Cerebellar nuclear complex (tissue), 1 donor: Measurements from ENCODE around the gene PVALB.

ENCODE experiments used
- DNase-seq, 2 experiments: peaks; one replicate each; lab custom pipeline; 2025; lab: John Stamatoyannopoulos, UW

Gene PVALB

GRCh38 chr22:36816636-36817524 lies at the start of gene PVALB:
PVALB (minus strand) TSS chr22:36817035; CDS start chr22:36817005, 30 bp downstream.
- DNase-seq = no peak

GRCh38 chr22:36865346-36865745 lies 48.5 kb upstream of the PVALB start:
- DNase-seq = no peak

- DNase-seq = no peak
Observed at GRCh38 chr22:36864454-36865215, 47.8 kb upstream of the PVALB start.

GRCh38 chr22:36863979-36864378 lies 47.1 kb upstream of the PVALB start:
- no peak for DNase-seq

GRCh38 chr22:36863281-36863680 lies 46.4 kb upstream of the PVALB start:
- no peak for DNase-seq

- no peak for DNase-seq
Observed at GRCh38 chr22:36862251-36863242, 45.7 kb upstream of the PVALB start.

GRCh38 chr22:36860821-36861659 lies 44.2 kb upstream of the PVALB start, which contains the start of gene NCF4:
NCF4 (plus strand) TSS chr22:36861006; CDS start chr22:36861172, 166 bp downstream.
- no peak for DNase-seq

- DNase-seq = no peak
Observed at GRCh38 chr22:36860438-36860820, 43.6 kb upstream of the PVALB start.

- no peak for DNase-seq
Observed at GRCh38 chr22:36860017-36860416, 43.2 kb upstream of the PVALB start.

- DNase-seq = no peak
Observed at GRCh38 chr22:36858966-36859365, 42.1 kb upstream of the PVALB start.

- DNase-seq = no peak
Observed at GRCh38 chr22:36858156-36858555, 41.3 kb upstream of the PVALB start.

GRCh38 chr22:36856792-36857135 lies 39.9 kb upstream of the PVALB start:
- no peak for DNase-seq

- peak in 1 of 2 experiments; percentile 16 for DNase-seq
Observed at GRCh38 chr22:36856121-36856791, 39.4 kb upstream of the PVALB start.

- DNase-seq = no peak
Observed at GRCh38 chr22:36855478-36855877, 38.6 kb upstream of the PVALB start.

- DNase-seq = no peak
Observed at GRCh38 chr22:36853407-36854099, 36.7 kb upstream of the PVALB start.

- DNase-seq = no peak
Observed at GRCh38 chr22:36852056-36852973, 35.5 kb upstream of the PVALB start.

GRCh38 chr22:36850682-36851081 lies 33.8 kb upstream of the PVALB start:
- DNase-seq = no peak

- no peak for DNase-seq
Observed at GRCh38 chr22:36850056-36850455, 33.2 kb upstream of the PVALB start.

GRCh38 chr22:36846949-36847348 lies 30.1 kb upstream of the PVALB start:
- no peak for DNase-seq
